ENCODE data around the gene RNF133.

- TF ChIP-seq EZH2 (IDR thresholded peaks at IDR 0.05; ENCODE audit: borderline replicate concordance, insufficient read depth, low read depth, low read length, poor library complexity, severe bottlenecking) = no peak
- TF ChIP-seq, protein P1, sequence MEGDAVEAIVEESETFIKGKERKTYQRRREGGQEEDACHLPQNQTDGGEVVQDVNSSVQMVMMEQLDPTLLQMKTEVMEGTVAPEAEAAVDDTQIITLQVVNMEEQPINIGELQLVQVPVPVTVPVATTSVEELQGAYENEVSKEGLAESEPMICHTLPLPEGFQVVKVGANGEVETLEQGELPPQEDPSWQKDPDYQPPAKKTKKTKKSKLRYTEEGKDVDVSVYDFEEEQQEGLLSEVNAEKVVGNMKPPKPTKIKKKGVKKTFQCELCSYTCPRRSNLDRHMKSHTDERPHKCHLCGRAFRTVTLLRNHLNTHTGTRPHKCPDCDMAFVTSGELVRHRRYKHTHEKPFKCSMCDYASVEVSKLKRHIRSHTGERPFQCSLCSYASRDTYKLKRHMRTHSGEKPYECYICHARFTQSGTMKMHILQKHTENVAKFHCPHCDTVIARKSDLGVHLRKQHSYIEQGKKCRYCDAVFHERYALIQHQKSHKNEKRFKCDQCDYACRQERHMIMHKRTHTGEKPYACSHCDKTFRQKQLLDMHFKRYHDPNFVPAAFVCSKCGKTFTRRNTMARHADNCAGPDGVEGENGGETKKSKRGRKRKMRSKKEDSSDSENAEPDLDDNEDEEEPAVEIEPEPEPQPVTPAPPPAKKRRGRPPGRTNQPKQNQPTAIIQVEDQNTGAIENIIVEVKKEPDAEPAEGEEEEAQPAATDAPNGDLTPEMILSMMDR (IDR thresholded peaks at IDR 0.05) = no peak
These were observed 49.3 kb upstream of the RNF133 start for GRCh38 chr7:122748195-122748594.

Measured in B cell (primary cell).